ENCODE measurements around the gene CAMSAP1. TPM values are rescaled to one million over a fixed set of nuclear protein-coding genes. Genes with fewer than 3 reads are reported as not detected.

Gene CAMSAP1
- total RNA-seq, 1 donor from 2014 or later, result 34.8 TPM

- H3K36me3 ChIP-seq (ENCODE audit: insufficient read depth, low read length), result peaks cover 4% of the 10 kb centered on the region
- H3K27ac ChIP-seq (ENCODE audit: low read depth, low read length), result no peak overlapping the region
- H3K27ac Mint-ChIP-seq (ENCODE audit: unreplicated experiment), result no peak overlapping the region
- H3K4me3 ChIP-seq (ENCODE audit: insufficient read depth, low read depth, low read length), result no peak overlapping the region
- H3K36me3 Mint-ChIP-seq (ENCODE audit: low read depth, unreplicated experiment), result peaks cover 36% of the 10 kb centered on the region
- peaks cover 10% of the 10 kb centered on the region for H4K20me1 ChIP-seq (ENCODE audit: insufficient read depth, low read length)
- no peak overlapping the region for H3K4me2 ChIP-seq (ENCODE audit: low read length)
- H3K4me1 Mint-ChIP-seq (ENCODE audit: low read depth, unreplicated experiment), result no peaks in the 10 kb centered on the region
- H3K27me3 ChIP-seq (ENCODE audit: insufficient read depth, low read length), result no peaks in the 10 kb centered on the region
- no peaks in the 10 kb centered on the region for H3K9me3 Mint-ChIP-seq (ENCODE audit: unreplicated experiment)
- FAIRE-seq (no peak), DNase-seq (ENCODE audit: low read depth) (no peak)
- no peak overlapping the region for H3K4me3 Mint-ChIP-seq (ENCODE audit: unreplicated experiment)
- H3K4me1 ChIP-seq (ENCODE audit: insufficient read depth, low read length), result no peaks in the 10 kb centered on the region
- H3K79me2 ChIP-seq (ENCODE audit: insufficient read depth, low read length), result no peaks in the 10 kb centered on the region
- H3K27me3 Mint-ChIP-seq (ENCODE audit: low read depth, unreplicated experiment), result no peaks in the 10 kb centered on the region
- TF ChIP-seq EZH2 (IDR thresholded peaks at IDR 0.05; ENCODE audit: insufficient read depth, low read length), result no peak
- TF ChIP-seq CTCF (IDR thresholded peaks at IDR 0.05; ENCODE audit: insufficient read depth, low read depth, low read length), result no peak
- no peaks in the 10 kb centered on the region for H3K9me3 ChIP-seq (ENCODE audit: insufficient read depth, low read depth, low read length)
- no peak overlapping the region for H2AFZ ChIP-seq (ENCODE audit: low read depth, low read length)
- H3K9ac ChIP-seq (ENCODE audit: low read length), result no peak overlapping the region
Measured at GRCh38 chr9:135941288-135941995, 34.1 kb upstream of the CAMSAP1 start.

- Mint-ChIP-seq H3K27ac (ENCODE audit: unreplicated experiment) (no peak overlapping the region), H3K4me1 (ENCODE audit: low read depth, unreplicated experiment) (no peaks in the 10 kb centered on the region), H3K36me3 (ENCODE audit: low read depth, unreplicated experiment) (peaks cover 22% of the 10 kb centered on the region), H3K27me3 (ENCODE audit: low read depth, unreplicated experiment) (no peaks in the 10 kb centered on the region), H3K4me3 (ENCODE audit: unreplicated experiment) (peak overlapping the region; percentile 45), H3K9me3 (ENCODE audit: unreplicated experiment) (no peaks in the 10 kb centered on the region)
- TF ChIP-seq EZH2 (IDR thresholded peaks at IDR 0.05; ENCODE audit: insufficient read depth, low read length) (no peak), CTCF (IDR thresholded peaks at IDR 0.05; ENCODE audit: insufficient read depth, low read depth, low read length) (no peak)
- H3K79me2 ChIP-seq (ENCODE audit: insufficient read depth, low read length), result no peaks in the 10 kb centered on the region
- peaks cover 4% of the 10 kb centered on the region for H3K36me3 ChIP-seq (ENCODE audit: insufficient read depth, low read length)
- H4K20me1 ChIP-seq (ENCODE audit: insufficient read depth, low read length), result peaks cover 10% of the 10 kb centered on the region
- FAIRE-seq (no peak), DNase-seq (ENCODE audit: low read depth) (no peak)
- no peaks in the 10 kb centered on the region for H3K27me3 ChIP-seq (ENCODE audit: insufficient read depth, low read length)
- no peak overlapping the region for H3K27ac ChIP-seq (ENCODE audit: low read depth, low read length)
- no peak overlapping the region for H3K4me2 ChIP-seq (ENCODE audit: low read length)
- no peaks in the 10 kb centered on the region for H3K4me1 ChIP-seq (ENCODE audit: insufficient read depth, low read length)
- H3K9ac ChIP-seq (ENCODE audit: low read length), result no peak overlapping the region
- H2AFZ ChIP-seq (ENCODE audit: low read depth, low read length), result no peak overlapping the region
- H3K4me3 ChIP-seq (ENCODE audit: insufficient read depth, low read depth, low read length), result no peak overlapping the region
- H3K9me3 ChIP-seq (ENCODE audit: insufficient read depth, low read depth, low read length), result no peaks in the 10 kb centered on the region
Measured at GRCh38 chr9:135939351-135940265, 32.3 kb upstream of the CAMSAP1 start.
